ENCODE measurements around the gene PATL2. TPM values are rescaled to one million over a fixed set of nuclear protein-coding genes. Genes with fewer than 3 reads are reported as not detected.
"Not testable (repeated sequence)": the region's sequence is repeated elsewhere in the genome, so short reads cannot be mapped to it uniquely, and the experiment has no call there.

PATL2 gene
- total RNA-seq, 1 donor from 2014 or later = 0.72 TPM

DNA sequence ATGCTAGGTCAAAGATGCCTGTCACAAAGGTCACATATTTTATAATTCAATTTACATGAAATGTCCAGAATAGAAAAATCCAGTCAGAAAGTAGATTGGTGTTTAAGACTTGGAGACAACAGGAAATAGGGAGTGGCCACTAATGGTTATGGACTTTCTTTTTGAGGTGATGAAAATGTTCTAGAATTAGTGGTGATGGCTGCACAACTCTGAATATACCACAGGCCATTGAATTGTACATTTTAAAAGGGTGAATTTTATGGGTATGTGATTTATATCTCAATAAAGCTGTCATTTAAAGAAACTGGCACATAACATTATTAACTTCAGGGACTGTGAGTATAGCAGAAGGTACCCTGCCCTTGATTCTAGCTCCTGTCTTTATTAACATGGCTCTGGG is 63.5 kb downstream of the PATL2 start:
- DNase-seq (ENCODE audit: low spot score) = no peak

DNA sequence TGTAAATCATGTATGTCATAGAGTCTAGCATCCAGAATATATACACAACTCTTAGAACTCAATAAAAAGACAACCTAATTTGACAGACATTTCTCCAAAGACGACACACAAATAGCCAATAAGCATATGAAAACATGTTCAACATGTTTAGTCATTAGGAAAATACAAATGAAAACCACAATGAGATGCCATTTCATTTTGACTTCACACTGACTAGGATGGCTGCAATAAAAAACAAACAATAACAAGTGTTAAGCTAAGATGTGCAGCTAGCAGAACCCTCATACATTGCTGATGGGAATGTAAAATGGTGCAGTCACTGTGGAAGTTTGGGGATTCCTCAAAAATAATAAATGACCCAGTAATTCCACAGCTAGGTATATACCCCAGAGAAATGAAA is 64.1 kb downstream of the PATL2 start:
- DNase-seq (ENCODE audit: low spot score) = no peak

DNA sequence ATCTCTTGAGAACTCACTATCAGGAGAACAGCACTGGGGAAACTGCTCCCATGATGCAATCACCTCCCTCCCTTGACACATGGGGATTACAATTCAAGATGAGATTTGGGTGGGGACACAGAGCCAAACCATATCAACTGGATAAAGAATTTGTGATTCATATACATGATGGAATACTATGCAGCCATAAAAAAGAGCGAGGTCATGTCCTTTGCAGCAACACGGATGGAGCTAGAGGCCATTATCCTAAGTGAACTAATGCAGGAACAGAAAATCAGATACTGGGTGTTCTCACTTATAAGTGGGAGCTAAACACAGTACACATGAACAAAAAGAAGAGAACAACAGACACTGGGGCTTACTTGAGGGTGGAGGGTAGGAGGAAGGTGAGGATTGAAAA is 64.7 kb downstream of the PATL2 start:
- DNase-seq (ENCODE audit: low spot score) = no peak

- no peak for DNase-seq (ENCODE audit: low spot score)
Observed at GRCh38 chr15:44641651-44642050, 69.5 kb downstream of the PATL2 start.

GRCh38 chr15:44636976-44637375 is 74.1 kb downstream of the PATL2 start:
- no peak for DNase-seq (ENCODE audit: low spot score)

GRCh38 chr15:44633603-44634002 is 77.5 kb downstream of the PATL2 start:
- DNase-seq (ENCODE audit: low spot score) = no peak

DNA sequence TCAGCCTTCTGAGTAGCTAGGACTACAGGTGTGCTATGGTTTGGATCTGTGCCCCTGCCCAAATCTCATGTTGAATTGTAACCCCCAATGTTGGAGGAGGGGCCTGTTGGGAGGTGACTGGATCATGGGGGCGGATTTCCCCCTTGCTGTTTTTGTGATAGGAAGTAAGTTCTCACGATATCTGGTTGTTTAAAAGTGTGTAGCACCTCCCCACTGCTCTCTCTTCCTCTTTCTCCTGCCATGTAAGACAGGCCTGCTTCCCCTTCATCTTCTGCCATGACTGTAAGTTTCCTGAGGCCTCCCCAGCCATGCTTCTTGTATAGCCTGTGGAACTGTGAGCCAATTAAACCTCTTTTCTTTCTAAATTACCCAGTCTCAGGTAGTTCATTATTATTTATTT is 85.8 kb downstream of the PATL2 start:
- not testable (repeated sequence) for DNase-seq (ENCODE audit: low spot score)

GRCh38 chr15:44623178-44623577 is 87.9 kb downstream of the PATL2 start:
- DNase-seq (ENCODE audit: low spot score) = no peak

DNA sequence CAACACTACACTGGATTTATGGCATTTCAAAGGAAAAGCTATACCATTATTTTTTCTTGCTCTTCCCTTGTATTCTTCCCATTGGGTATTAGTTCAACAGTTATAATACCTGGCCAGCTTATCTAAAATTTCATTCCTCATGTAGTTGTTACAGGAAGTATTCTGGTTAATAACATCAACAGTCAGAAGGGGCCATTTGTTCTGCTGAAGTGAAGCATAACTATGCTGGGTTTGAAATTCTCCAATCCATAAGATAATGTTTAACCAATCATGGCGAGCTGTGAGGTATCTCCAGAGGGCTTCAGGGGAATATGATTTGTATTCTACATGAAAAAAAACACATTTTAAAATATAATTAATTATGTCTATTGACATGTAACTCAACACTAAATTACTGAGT is 91.0 kb downstream of the PATL2 start:
- no peak for DNase-seq (ENCODE audit: low spot score)

GRCh38 chr15:44616974-44617373 is 94.1 kb downstream of the PATL2 start:
- no peak for DNase-seq (ENCODE audit: low spot score)

Other genes starting within 250 kb of the PATL2 start
- 31.8 TPM for gene EIF3J, start 174.2 kb downstream of the PATL2 start, total RNA-seq (ENCODE audit: insufficient read depth, low replicate concordance)
- 93.4 TPM for gene SPG11, start 47.7 kb downstream of the PATL2 start, total RNA-seq (ENCODE audit: insufficient read depth, low replicate concordance)
- gene B2M, start 194 bp upstream of the PATL2 start, total RNA-seq (ENCODE audit: insufficient read depth, low replicate concordance) = 1,826 TPM
- 19.0 TPM for gene TRIM69, start 25.2 kb upstream of the PATL2 start, total RNA-seq (ENCODE audit: insufficient read depth, low replicate concordance)
- 2.6 TPM for gene TERB2, start 245.4 kb upstream of the PATL2 start, total RNA-seq (ENCODE audit: insufficient read depth, low replicate concordance)